WTC11 (cell line): ENCODE results near the gene FUT2. TPM values are rescaled to one million over a fixed set of nuclear protein-coding genes. Genes with fewer than 3 reads are reported as not detected.

Source experiments
- ATAC-seq: fragments of 200-7000 bp; cut with Tn5 transposase; 2 replicates; pipeline ENCODE4 v1.10.0; 2021; ENCODE audit warnings: mild to moderate bottlenecking, moderate library complexity
- CTCF ChIA-PET: fragments of 300-600 bp; sonication (Branson Sonifier 250); formaldehyde crosslinking; loops from one replicate; lab custom pipeline; 2021; ENCODE audit warnings: antibody characterized with exemption; lab: Charles Lee
- POLR2A ChIA-PET: fragments of 350-600 bp; sonication (Branson Sonifier 250); formaldehyde crosslinking; loops from one replicate; lab custom pipeline; 2021; ENCODE audit warnings: antibody characterized with exemption; lab: Charles Lee
- DNase-seq: peaks from one replicate; pipeline ENCODE4 v3.0.0; 2021; ENCODE audit warnings: low spot score
- H3K27ac Mint-ChIP-seq: 2 replicates; pipeline ENCODE4 v1.8.0; 2021; ENCODE audit warnings: mixed read lengths
- H3K27me3 Mint-ChIP-seq: 2 replicates; pipeline ENCODE4 v1.8.0; 2021; ENCODE audit warnings: low read depth, mild to moderate bottlenecking, moderate library complexity, mixed read lengths
- H3K36me3 Mint-ChIP-seq: 2 replicates; pipeline ENCODE4 v1.8.0; 2021; ENCODE audit warnings: mixed read lengths
- H3K4me1 Mint-ChIP-seq: 2 replicates; pipeline ENCODE4 v1.8.0; 2022; ENCODE audit warnings: mixed read lengths
- H3K4me3 Mint-ChIP-seq: 2 replicates; pipeline ENCODE4 v1.8.0; 2021; ENCODE audit warnings: mild to moderate bottlenecking, moderate library complexity, mixed read lengths
- H3K9me3 Mint-ChIP-seq: 2 replicates; pipeline ENCODE4 v1.8.0; 2021; ENCODE audit warnings: mixed read lengths
- ERG ChIP-seq: fragments of 250-450 bp; sonication (Bioruptor Pico); IDR thresholded peaks from 2 replicates; pipeline ENCODE4 v1.8.0; 2021; ENCODE audit warnings: mild to moderate bottlenecking
- ESRRA ChIP-seq: sonication (generic); formaldehyde crosslinking; IDR thresholded peaks from 2 replicates; pipeline ENCODE4 v1.8.1; 2022; ENCODE audit warnings: mild to moderate bottlenecking, missing genetic modification reagents, borderline replicate concordance
- ETV6 ChIP-seq: sonication (generic); formaldehyde crosslinking; IDR thresholded peaks from 2 replicates; pipeline ENCODE4 v1.8.1; 2022; ENCODE audit warnings: mild to moderate bottlenecking, missing genetic modification reagents
- HMGA2 ChIP-seq: fragments of 250-450 bp; sonication (Bioruptor Pico); IDR thresholded peaks from 2 replicates; pipeline ENCODE4 v1.4.0; 2021; ENCODE audit warnings: mild to moderate bottlenecking, moderate library complexity
- MXD4 ChIP-seq: fragments of 250-450 bp; sonication (Bioruptor Pico); IDR thresholded peaks from 2 replicates; pipeline ENCODE4 v1.8.0; 2021; ENCODE audit warnings: mild to moderate bottlenecking, moderate library complexity, borderline replicate concordance
- NR3C1 ChIP-seq: sonication (generic); formaldehyde crosslinking; conservative IDR thresholded peaks from 2 replicates; pipeline ENCODE4 v1.8.1; 2023; ENCODE audit warnings: low read depth, mild to moderate bottlenecking, missing genetic modification reagents
- USF2 ChIP-seq: sonication (generic); formaldehyde crosslinking; IDR thresholded peaks from 2 replicates; pipeline ENCODE4 v1.8.1; 2023; ENCODE audit warnings: mild to moderate bottlenecking, missing genetic modification reagents, moderate library complexity
- ZNF138 ChIP-seq: sonication (generic); formaldehyde crosslinking; conservative IDR thresholded peaks from 2 replicates; pipeline ENCODE4 v1.8.1; 2022; ENCODE audit warnings: mild to moderate bottlenecking, moderate library complexity, missing genetic modification reagents
- ZNF317 ChIP-seq: sonication (generic); formaldehyde crosslinking; IDR thresholded peaks from 2 replicates; pipeline ENCODE4 v1.8.1; 2023; ENCODE audit warnings: low read depth, mild to moderate bottlenecking, moderate library complexity, missing genetic modification reagents, borderline replicate concordance
- ZNF423 ChIP-seq: fragments of 250-450 bp; sonication (Bioruptor Pico); IDR thresholded peaks from 2 replicates; pipeline ENCODE4 v2.1.2; 2022; ENCODE audit warnings: mild to moderate bottlenecking, moderate library complexity
- total RNA-seq: library from RNA; stranded (reverse); gene quantifications from 3 replicates; pipeline ENCODE4 v1.2.3, GENCODE V29; 2021
- TF ChIP-seq, protein P1 (sequence below): sonication (generic); formaldehyde crosslinking; IDR thresholded peaks from 2 replicates; pipeline ENCODE4 v1.8.1; 2023; ENCODE audit warnings: mild to moderate bottlenecking, moderate library complexity, missing genetic modification reagents
- TF ChIP-seq, protein P2 (sequence below): sonication (generic); formaldehyde crosslinking; IDR thresholded peaks from 2 replicates; pipeline ENCODE4 v1.8.0; 2022; ENCODE audit warnings: mild to moderate bottlenecking, missing genetic modification reagents
- TF ChIP-seq, protein P3 (sequence below): fragments of 250-450 bp; sonication (Bioruptor Pico); conservative IDR thresholded peaks from 2 replicates; pipeline ENCODE4 v1.9.0; 2021; ENCODE audit warnings: mild to moderate bottlenecking
- TF ChIP-seq, protein P4 (sequence below): sonication (generic); formaldehyde crosslinking; IDR thresholded peaks from 2 replicates; pipeline ENCODE4 v1.8.0; 2023; ENCODE audit warnings: missing genetic modification reagents, mild to moderate bottlenecking, borderline replicate concordance

FUT2 gene
- total RNA-seq, 1 experiment from 2014 or later: 5.9 TPM

- TF ChIP-seq, protein P1, sequence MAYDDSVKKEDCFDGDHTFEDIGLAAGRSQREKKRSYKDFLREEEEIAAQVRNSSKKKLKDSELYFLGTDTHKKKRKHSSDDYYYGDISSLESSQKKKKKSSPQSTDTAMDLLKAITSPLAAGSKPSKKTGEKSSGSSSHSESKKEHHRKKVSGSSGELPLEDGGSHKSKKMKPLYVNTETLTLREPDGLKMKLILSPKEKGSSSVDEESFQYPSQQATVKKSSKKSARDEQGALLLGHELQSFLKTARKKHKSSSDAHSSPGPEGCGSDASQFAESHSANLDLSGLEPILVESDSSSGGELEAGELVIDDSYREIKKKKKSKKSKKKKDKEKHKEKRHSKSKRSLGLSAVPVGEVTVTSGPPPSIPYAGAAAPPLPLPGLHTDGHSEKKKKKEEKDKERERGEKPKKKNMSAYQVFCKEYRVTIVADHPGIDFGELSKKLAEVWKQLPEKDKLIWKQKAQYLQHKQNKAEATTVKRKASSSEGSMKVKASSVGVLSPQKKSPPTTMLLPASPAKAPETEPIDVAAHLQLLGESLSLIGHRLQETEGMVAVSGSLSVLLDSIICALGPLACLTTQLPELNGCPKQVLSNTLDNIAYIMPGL (CRISPR knock-in tag): no peak
- TF ChIP-seq ERG (CRISPR knock-in tag) (no peak), USF2 (CRISPR knock-in tag) (no peak), MXD4 (CRISPR knock-in tag) (no peak), ZNF138 (CRISPR knock-in tag) (no peak), ESRRA (CRISPR knock-in tag) (no peak), ZNF317 (CRISPR knock-in tag) (no peak), HMGA2 (CRISPR knock-in tag) (no peak), NR3C1 (no peak)
- TF ChIP-seq, protein P2, sequence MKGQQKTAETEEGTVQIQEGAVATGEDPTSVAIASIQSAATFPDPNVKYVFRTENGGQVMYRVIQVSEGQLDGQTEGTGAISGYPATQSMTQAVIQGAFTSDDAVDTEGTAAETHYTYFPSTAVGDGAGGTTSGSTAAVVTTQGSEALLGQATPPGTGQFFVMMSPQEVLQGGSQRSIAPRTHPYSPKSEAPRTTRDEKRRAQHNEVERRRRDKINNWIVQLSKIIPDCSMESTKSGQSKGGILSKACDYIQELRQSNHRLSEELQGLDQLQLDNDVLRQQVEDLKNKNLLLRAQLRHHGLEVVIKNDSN: no peak
- TF ChIP-seq, protein P3, sequence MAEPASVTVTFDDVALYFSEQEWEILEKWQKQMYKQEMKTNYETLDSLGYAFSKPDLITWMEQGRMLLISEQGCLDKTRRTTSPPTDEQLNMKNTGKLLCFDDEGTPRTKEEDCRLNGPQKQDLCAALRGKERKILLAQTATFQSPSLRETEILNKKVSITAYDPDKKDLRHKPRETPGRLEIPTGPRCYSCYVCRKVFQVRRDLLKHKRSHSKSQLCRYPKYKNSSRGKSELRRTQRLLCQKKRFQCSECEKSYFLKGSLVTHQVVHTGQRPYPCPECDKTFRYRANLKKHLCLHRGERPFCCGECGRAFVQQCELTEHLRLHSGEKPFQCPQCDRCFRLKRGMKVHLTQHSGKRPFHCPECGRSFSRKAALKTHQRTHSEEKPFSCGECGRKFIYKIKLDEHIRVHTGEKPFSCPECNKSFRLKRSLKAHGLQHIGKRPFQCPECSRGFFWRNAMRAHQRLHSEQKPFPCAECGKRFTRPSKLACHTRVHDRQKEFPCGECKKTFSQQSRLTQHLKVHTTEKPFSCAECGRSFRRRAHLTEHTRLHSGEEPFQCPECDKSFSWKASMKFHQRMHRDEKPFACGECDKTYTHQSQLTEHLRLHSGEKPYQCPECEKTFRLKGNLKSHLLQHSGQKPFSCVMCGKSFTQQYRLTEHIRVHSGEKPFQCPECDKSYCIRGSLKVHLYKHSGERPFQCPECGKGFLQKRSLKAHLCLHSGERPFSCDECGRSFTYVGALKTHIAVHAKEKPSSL (CRISPR knock-in tag): no peak
- TF ChIP-seq, protein P4, sequence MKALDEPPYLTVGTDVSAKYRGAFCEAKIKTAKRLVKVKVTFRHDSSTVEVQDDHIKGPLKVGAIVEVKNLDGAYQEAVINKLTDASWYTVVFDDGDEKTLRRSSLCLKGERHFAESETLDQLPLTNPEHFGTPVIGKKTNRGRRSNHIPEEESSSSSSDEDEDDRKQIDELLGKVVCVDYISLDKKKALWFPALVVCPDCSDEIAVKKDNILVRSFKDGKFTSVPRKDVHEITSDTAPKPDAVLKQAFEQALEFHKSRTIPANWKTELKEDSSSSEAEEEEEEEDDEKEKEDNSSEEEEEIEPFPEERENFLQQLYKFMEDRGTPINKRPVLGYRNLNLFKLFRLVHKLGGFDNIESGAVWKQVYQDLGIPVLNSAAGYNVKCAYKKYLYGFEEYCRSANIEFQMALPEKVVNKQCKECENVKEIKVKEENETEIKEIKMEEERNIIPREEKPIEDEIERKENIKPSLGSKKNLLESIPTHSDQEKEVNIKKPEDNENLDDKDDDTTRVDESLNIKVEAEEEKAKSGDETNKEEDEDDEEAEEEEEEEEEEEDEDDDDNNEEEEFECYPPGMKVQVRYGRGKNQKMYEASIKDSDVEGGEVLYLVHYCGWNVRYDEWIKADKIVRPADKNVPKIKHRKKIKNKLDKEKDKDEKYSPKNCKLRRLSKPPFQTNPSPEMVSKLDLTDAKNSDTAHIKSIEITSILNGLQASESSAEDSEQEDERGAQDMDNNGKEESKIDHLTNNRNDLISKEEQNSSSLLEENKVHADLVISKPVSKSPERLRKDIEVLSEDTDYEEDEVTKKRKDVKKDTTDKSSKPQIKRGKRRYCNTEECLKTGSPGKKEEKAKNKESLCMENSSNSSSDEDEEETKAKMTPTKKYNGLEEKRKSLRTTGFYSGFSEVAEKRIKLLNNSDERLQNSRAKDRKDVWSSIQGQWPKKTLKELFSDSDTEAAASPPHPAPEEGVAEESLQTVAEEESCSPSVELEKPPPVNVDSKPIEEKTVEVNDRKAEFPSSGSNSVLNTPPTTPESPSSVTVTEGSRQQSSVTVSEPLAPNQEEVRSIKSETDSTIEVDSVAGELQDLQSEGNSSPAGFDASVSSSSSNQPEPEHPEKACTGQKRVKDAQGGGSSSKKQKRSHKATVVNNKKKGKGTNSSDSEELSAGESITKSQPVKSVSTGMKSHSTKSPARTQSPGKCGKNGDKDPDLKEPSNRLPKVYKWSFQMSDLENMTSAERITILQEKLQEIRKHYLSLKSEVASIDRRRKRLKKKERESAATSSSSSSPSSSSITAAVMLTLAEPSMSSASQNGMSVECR: no peak
- TF ChIP-seq, all 79 proteins: peak for 0
Observed at GRCh38 chr19:48654299-48655059, 41.3 kb upstream of the FUT2 start (continued).

GRCh38 chr19:48656840-48657474 is 38.8 kb upstream of the FUT2 start:
- no peak for ATAC-seq
- Mint-ChIP-seq H3K27me3 (peaks cover 19% of the 10 kb centered on the region), H3K36me3 (peaks cover 6% of the 10 kb centered on the region), H3K4me1 (peaks cover 19% of the 10 kb centered on the region), H3K9me3 (peaks cover 6% of the 10 kb centered on the region), H3K4me3 (no peak overlapping the region), H3K27ac (no peak overlapping the region)
- POLR2A ChIA-PET: no interaction called here
- DNase-seq: no peak
- TF ChIP-seq HMGA2 (CRISPR knock-in tag): no peak
- TF ChIP-seq ETV6: no peak
- TF ChIP-seq ERG (CRISPR knock-in tag): no peak
- TF ChIP-seq ZNF423 (CRISPR knock-in tag): no peak
- CTCF ChIA-PET: interaction anchor here (1.0 to 1.6 kb wide), 3 partner anchors 11 to 139 kb away, joined by 4 to 7 read pairs (median 5); partner anchors contain the start of gene CA11
